Activated T-helper 1 cell treated with Interleukin-2 at 50 U/mL for 16 hours (primary cell): ENCODE results near the gene COX6A1.
"Not testable (repeated sequence)": the region's sequence is repeated elsewhere in the genome, so short reads cannot be mapped to it uniquely, and the experiment has no call there.

Experiments used
- DNase-seq: peaks from one replicate; pipeline ENCODE4 v3.0.0-alpha.2; 2020; ENCODE audit warnings: low read depth

COX6A1 gene

DNA sequence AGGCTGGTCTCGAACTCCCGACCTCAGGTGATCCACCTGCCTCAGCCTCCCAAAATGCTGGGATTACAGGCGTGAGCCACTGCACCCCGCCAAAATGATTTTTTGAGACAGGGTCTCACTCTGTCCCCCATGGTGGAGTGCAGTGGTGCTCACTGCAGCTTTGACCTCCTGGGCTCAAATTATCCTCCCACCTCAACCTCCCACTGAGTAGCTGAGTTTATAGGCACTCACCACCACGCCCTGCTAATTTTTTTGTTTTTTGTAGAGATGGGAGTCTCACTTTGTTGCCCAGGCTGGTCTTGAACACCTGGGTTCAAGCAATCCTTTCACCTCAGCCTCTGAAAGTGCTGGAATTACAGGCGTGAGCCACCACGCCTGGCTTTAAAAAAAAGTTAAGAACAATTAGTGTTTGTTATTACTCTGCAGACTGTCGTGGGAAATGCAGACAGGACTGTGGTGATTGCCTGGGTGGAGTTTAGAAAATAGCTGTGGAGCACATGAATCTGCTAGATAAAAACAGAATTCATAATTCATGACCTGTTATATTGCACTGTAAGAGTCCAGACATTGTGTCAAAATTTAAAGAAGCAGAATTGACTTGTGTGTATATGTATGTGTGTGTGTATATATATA is 9.2 kb upstream of the COX6A1 start:
- no peak for DNase-seq

DNA sequence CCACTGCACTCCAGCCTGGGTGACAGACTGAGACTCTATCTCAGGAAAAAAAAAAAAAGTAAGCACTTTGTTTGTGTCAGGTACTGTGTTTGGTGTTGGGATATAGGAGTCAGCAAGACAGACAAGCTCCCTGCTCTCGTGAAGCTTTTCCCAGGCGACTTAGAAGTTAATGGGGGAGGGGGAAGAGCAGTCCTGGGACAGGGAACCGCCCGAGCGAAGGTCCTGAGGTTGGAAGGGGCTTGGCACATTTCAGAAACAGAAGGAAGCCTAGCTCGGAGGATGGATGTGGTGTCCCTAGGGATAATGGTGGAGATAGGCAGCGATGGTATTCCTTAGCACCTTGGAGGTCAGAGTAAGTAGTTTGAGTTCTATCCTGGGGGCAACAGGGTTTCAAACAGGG is 8.5 kb upstream of the COX6A1 start:
- no peak for DNase-seq

DNA sequence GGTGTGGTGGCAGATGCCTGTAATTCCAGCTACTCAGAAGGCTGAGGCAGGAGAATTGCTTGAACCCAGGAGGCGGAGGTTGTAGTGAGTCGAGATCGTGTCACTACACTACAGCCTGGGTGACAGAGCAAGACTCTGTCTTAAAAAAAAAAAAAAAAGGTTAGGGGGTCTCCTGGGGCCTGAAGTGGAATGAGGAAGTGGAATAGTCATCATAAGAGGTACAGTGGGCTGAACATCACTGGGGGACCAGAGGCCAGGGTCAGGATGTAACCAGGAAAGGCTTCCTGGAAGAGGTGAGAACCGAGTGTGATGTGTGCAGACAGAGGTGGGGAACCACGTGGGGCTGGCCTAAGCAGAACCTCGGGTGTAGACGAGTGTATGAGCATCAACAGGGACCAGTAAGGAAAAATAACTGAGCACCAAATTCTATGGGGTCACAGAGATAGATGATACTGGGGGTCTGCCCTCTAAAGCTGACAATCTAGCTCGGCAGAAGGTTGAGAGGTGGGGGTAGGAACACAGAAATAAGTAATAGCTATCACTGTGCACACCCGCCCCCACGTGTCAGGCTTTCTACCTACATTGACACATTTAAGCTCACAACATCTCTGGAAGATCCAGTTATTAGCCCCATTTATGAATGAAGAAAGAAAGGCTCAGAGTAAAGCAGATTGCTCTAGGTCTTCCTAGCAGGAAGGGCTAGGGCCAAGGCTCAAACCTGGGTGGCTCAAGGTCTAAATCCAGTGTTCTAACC is 5.0 kb upstream of the COX6A1 start:
- no peak for DNase-seq

DNA sequence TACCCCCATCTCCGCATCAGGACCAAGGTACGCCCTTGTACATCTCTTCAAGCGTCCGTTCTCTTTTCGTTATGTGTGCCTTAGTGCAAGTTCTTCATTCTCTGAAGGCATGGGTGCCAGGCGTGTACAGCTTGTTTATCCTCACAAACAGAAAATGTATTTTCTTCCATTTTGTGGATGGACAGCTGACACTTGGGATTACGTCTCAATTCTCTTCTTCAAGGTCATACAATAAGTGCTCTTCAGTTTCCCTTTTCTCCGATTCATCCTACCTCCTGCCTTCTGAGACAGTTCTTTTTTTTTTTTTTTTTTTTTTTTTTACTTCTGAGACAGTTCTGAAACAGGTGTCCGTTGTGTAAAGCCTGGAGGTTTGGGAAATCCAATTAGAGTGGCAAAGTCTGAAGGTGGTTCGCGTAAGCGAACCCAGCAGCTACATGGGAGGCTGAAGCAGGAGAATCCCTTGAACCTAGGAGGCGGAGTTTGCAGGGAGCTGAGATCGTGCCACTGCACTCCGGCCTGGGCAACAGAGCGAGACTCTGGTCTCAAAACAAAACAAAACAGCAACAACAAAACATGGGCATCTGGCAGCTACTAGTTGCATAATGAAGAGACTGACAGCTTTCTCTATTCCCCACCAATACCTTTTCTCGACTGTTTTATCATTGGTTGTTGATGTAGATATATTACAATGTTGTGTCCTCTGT is 734 bp downstream of the COX6A1 start:
- DNase-seq, result no peak

DNA sequence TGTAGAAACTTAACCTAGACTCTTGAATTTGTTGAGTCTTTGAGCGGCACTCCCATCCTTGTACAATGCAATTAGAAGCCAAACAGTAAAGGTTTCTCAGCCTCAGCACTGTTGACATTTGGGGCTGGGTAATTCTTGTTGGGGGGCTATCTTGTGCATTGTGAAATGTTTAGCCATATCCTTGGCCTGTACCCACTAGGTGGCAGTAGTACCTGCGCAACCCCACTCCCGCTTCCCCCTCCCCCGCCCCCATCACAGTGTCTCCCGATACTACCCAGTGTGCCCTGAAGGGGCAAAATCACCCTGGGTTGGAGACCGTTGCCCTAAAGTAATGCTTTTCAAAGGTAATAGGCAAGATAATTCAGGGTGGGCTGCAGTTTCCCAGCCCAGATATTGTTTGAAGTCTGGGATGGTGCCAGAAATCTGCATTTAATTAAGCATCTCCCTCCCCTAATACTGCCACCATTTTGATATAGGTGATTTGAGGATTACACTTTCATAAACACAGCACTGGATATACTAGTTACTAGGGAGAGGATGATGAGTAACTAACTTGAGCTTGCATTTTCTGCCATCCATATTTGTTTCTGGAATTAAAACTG is 1.8 kb downstream of the COX6A1 start:
- DNase-seq, result peak; percentile 55

DNA sequence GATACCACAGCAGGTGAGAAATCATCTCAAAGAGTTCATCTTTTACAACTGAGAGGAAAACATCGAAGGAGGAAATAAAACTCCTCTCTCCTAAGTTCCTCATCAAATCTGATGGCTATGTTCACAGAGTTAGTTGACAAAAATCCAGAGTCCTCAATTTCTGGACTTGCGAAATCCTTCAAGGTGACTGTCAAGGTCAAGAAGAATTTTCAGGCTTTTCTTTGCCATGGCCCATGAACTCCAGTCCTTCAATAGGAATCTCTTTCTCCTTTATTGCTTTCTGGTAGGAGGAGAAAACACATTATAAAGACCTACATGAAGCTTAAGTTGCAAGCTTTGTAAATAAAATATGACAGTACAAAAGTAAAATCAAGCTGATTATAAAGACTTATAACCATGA is 6.8 kb downstream of the COX6A1 start:
- no peak for DNase-seq

DNA sequence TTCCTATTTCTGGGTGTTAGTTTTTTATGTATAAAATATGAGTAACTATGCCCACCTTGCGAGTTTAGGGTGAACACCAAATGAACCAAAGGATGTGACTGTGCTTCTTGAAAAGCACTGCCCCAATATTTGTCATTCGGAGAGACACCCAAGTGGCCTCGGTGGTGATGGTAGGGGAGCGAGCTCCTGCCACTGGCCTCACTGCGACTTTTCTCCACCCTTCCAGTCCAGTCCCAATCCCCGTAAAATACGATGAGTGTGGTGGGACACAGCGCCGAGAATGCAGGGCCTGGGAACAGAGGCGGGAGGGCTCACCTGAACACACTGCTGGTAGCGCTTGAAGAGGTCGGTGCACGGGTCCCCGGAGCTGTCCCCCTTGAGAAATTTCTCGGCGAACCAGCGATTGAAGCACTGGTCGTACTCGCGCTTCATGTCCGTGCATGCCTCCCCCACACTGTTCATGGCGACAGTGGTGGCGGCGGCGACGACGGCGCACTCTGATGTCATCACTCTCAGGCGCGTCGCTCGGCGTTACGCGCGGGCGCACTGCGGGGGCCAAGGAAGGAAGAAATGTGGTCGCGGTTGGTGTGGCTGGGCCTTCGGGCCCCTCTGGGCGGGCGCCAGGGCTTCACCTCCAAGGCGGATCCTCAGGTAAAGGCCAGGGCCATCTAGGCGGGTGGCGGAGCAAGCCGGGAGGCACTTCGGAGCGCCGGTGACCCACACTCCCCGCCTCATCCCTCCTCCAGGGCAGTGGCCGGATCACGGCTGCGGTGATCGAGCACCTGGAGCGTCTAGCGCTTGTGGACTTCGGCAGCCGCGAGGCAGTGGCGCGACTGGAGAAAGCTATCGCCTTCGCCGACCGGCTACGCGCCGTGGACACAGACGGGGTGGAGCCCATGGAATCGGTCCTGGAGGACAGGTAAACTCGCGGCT is 8.3 kb downstream of the COX6A1 start, which contains the start of the genes GATC and TRIAP1:
GATC (plus strand) TSS at position 534 of the 933 bp plus-strand sequence; CDS start at position 571, 37 bp downstream.
TRIAP1 (minus strand) TSS at position 474 of the 933 bp plus-strand sequence; CDS start at position 462, 12 bp downstream.
- DNase-seq, result peak; percentile 74

DNA sequence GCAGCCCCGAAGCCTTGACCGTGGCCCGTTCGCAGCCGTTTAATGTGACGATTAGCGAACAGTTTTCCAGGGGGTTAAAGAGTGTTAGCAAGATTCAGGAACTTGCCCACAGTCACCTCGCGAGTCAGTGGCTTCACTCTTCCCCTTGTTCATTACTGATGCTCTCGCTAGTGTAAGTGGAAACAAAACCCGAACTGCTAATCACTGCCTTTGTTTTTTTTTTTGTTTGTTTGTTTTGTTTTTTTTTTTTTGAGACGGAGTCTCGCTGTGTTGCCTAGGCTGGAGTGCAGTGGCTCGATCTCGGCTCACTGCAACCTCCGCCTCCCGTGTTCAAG is 8.9 kb downstream of the COX6A1 start:
- not testable (repeated sequence) for DNase-seq

DNA sequence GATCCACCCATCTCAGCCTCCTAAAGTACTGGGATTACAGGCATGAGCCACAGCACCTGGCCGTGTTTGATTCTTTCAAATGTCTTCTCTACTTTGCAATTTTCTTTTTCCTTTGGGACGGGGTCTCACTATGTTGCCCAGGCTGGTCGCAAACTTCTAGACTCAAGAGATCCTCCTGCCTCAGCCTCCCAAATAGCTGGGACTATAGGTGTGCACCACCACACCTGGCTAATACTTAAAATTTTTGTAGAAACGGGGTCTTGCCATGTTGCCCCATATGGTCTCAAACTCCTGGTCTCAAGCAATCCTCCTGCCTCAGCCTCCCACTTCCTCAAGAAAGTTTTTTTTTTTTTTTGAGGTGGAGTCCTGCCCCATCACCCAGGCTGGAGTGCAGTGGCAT is 10.1 kb downstream of the COX6A1 start:
- DNase-seq, result no peak

DNA sequence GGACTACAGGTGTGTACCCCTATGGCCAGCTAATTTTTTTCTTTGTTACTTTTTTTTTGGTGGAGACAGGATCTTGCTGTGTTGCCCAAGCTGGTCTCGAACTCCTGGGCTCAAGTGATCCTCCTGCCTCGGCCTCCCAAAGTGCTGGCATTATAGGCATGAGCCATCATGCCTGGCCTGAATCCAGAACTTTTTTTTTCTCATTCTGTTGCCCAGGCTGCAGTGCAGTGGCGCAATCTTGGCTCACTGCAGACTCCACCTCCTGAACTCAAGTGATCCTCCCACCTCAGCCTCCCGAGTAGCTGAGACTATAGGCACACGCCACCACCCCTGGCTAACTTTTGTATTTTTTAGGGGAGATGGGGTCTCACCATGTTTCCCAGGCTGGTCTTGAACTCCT is 14.6 kb downstream of the COX6A1 start:
- not testable (repeated sequence) for DNase-seq

DNA sequence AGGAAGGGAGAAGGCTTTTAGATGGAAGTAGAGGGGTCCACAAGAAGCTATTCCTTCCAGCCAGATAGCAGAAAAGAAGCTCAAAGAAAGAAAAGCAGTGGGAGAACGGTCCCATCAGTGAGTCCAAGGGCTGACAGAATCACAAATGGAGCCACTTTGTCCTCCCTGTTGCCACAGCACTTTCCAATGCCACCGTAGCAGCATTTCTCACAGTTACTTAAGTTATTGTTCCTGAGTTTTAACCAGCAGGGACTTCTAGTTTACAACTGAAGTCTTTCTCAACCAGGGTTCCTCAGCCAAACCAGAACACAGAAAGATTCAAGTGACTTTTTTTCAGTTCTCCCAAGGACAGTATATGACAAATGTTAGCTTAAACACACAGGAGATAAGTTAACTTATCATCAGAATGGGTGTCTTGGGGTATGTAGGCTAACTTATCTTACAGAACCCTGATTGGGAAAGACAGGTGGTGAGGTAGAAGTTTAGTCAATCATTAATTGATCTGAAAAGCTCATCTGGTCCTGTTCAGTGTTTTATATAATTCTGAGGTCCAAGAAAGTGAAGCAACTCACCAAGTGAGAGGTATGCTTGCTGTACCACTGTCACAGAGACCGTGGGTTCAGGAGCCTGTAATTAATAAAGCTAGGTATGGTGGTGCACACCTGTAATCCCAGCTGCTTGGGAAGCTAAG is 15.3 kb downstream of the COX6A1 start:
- DNase-seq, result no peak

DNA sequence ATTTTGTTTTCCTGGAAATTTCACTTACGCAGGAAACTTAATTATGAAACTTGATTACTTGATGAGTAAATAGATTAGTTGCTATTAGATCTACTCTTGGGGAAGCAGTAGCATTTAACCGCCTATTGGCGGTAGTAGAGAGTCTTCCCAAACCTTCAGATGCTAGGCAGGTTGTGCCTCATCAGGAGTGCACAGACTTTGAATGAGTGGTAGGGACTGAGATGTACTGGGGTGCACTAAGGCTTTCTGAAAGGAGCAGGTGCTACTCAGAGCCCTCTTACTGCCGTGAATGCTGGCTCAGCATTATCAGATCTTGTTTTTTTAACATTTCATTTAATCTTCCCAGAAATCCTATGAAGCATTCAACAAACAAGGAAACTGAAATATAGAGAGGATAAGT is 16.1 kb downstream of the COX6A1 start:
- DNase-seq, result no peak

DNA sequence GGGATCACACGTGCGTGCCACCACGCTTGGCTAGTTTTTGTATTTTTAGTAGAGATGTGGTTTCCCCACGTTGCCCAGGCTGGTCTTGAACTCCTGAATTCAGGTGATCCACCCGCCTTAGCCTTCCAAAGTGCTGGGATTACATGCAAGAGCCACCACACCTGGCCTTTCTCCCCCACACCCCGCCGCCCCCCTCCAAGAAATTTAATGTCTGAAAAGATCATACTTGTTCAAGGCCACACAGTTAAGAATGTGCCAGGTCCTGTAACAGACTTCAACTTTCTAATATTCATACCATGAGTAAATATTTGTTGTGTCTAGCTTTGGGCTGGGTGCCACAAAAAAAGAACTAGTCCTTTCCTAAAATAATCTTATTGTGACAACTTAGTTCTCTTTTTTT is 17.4 kb downstream of the COX6A1 start:
- DNase-seq, result no peak

DNA sequence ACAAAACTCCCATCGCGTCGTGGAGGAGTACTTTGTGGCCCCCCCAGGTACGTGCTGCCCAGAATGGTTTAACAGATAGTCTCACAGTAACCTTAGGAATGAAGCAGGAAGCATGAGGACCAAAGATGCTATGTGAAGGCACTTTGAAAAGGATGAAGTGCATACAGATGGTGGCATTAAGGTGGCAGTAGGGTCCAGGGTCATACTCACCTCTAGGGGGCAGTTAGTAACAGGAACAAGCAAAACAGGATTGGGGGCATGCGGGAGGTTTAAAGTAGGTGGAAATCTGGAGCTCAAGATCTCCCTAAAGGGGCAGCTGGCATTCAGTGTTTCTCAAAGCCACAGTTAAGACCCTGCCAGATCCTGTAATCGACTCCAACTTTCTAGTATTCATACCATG is 19.2 kb downstream of the COX6A1 start:
- no peak for DNase-seq

DNA sequence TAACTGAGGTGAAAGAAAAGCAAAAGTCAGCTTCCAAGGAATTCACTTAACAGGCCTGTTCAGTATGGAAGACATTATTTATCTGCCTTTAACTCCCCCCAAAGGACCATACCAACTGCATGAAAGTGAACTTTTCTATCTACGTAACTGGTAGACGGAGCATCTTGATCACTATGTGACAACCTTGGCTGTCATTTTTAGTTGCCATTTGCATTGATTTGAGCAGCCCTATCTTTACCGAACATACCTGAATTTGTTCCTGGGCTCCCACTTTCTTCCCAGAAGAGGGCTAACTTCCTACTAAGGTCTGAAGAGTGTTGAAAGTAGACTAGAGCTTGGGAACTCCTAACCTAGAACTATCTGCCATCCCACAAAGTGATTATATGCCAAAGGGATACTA is 22.2 kb downstream of the COX6A1 start:
- no peak for DNase-seq

DNA sequence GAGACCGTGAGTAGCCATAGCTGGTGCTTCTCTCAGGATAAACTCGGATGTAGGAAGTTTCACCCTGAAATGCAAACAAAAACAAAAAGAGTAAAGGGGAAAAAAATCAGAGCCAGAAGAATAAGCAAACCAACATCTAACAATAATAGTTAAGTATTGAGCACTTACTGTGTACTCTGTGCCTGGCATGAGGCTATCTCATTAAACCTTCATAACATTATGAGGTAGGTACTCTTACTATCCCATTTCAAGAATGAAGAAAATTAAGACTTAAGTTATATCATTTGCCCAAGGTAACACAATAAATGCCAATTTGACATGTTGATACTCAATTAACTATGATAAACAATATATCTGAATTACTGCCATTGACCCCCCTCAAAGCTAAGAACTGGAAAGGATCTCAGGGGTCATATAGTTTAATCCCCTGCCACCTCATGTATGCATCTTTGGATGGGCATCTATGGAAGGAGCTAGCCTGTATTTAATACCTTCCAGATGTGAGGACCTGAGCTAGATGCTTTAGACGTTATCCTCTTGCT is 24.3 kb downstream of the COX6A1 start:
- DNase-seq, result no peak

DNA sequence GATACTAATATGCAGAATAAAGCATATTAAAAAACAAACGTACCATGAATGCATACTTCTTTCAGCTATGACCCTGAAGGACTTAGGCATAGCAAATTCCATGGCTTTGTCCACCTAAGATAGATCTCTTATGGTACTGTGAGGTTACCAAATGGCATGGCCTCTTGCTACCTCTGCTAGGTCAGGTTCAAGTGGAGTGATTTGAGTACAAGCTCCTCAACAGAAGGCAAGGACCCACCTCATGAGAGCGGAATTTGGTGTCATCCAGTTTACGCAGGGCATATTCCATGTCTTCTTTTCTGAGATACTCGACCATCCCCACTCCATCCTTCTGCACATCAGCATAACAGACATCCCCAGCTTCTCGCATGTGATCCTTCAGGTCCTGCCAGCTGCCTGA is 25.8 kb downstream of the COX6A1 start:
- DNase-seq, result no peak

DNA sequence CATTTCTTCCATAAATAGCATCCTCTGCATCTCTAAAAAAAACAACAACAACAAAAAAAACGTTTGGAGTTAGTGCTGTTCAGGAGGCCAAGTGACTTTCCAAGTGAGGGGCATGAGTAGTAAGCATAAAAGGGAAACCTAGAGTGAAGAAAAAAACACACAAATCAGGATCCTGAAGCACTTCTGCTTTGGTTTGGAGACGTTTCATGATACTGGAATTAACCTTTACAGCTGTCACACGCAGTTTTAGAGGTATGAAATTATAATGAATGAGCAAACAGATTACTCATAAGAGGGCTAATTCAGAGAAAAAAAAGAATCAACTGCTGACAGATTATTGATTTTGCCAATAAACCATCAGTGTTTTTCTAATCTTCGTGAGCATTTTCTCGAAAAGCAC is 27.8 kb downstream of the COX6A1 start:
- DNase-seq, result no peak

DNA sequence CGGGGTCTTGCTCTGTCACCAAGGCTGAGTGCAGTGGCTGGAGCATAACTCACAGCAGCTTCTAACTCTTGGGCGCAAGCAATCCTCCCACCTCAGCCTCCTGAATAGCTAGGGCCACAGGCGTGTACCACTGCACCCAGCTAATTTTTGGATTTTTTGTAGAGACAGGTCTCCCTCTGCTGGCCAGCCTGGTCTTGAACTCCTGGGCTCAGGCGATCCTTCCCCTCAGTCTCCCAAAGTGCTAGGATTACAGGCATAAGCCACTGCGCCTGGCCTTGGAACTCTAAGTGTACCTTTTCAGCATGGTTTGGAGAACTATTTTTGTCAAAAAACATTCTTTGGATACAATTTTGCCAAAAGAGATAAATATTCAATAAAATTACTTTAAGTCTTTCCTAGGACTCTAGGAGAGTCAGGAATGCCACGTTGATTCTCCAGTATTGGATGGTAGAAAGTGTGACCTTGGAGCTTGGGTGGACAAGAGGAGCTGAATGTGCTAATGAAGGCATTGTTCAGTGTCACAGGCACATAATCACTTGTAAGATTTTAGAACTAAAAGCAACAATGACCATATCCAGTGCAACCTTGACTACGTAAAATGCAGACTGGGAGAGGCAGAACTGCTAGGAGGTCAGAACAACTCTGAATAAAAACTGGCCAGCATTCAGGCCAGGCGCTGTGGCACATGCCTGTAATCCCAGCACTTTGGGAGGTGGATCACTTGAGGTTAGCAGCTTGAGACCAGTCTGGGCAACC is 28.8 kb downstream of the COX6A1 start:
- DNase-seq, result no peak

DNA sequence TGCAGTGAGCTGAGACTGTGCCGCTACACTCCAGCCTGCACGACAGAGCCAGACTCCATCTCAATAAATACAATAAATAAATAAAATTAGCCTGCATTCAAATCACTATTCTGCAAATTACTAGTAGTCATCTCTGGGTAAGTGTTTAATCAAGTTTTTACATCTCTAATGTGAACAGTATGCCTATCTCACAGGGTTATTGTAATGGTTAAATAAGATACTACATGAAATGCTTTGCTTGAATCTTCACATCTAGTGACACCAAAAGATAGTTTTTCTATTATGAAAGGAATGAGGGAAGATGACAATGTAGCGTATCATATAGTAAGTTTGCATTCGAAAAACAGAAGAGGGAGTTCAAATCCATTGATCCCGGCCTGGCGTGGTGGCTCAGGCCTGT is 29.5 kb downstream of the COX6A1 start:
- no peak for DNase-seq
